Stimulated activated memory B cell treated with anti-CD40 and anti-IgM and Interleukin-4, amounts not matched to agents 10 μg/mL and 1 μg/mL and 100 μg/mL, for 72 hours (primary cell): ENCODE measurements around the gene GZMB.
"Not testable (repeated sequence)": the region's sequence is repeated elsewhere in the genome, so short reads cannot be mapped to it uniquely, and the experiment has no call there.

Experiments
- ATAC-seq: fragments of 150-1000 bp; cut with Tn5 transposase; 2 replicates; pipeline ENCODE4 v1.10.0; 2021
- H3K27ac Mint-ChIP-seq: one replicate; pipeline ENCODE4 v1.8.0; 2022; ENCODE audit warnings: mild to moderate bottlenecking, mixed read lengths
- H3K27me3 Mint-ChIP-seq: one replicate; pipeline ENCODE4 v1.8.0; 2022; ENCODE audit warnings: mixed read lengths
- H3K36me3 Mint-ChIP-seq: one replicate; pipeline ENCODE4 v1.8.0; 2022; ENCODE audit warnings: mixed read lengths
- H3K4me1 Mint-ChIP-seq: one replicate; pipeline ENCODE4 v1.8.0; 2022; ENCODE audit warnings: mixed read lengths
- H3K4me3 Mint-ChIP-seq: one replicate; pipeline ENCODE4 v1.8.0; 2022; ENCODE audit warnings: mild to moderate bottlenecking, moderate library complexity, mixed read lengths
- H3K9me3 Mint-ChIP-seq: one replicate; pipeline ENCODE4 v1.8.0; 2022; ENCODE audit warnings: mixed read lengths

The GZMB gene

DNA sequence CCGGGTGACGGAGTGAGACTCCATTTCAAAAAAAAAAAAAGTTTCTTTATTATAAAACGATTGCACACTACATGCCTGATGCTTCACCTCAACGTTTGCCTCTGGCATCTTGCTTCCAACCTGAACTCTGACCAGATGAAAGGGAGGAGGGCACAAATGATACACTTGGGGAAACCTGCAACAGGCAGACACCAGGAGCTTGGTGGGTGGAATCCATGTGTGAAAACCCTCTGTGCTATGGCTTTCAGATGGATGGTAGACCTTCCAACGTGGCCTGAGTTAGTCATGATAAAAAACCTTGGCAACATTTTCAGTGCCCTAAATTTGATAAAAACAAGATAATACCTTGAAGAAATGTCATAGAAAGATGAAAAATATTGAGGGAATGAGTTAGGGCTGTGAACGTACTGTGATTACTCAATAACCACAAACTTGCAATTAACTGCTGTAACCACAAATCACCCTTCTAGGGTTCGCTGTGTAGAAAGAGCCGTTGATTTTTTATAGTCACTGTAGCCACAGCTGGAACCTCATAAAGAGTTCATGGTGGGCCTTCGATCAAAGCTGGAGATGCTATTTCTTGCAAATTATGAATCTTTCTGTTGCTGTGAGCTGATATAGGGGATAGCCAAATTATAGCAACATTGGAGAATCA, 26.1 kb upstream of the GZMB start:
- Mint-ChIP-seq H3K9me3 (no peaks in the 10 kb centered on the region), H3K27me3 (no peaks in the 10 kb centered on the region), H3K4me1 (peaks cover 32% of the 10 kb centered on the region), H3K27ac (no peak overlapping the region), H3K36me3 (no peaks in the 10 kb centered on the region), H3K4me3 (no peak overlapping the region)
- no peak for ATAC-seq

DNA sequence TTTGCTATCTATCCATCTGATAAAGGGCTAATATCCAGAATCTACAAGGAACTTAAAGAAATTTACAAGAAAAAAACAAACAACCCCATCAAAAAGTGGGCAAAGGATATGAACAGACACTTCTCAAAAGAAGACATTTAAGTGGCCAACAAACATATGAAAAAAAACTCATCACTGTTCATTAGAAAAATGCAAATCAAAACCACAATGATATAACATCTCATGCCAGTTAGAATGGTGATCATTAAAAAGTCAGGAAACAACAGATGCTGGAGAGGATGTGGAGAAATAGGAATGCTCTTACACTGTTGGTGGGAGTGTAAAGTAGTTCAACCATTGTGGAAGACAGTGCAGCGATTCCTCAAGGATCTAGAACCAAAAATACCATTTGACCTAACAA, 14.4 kb upstream of the GZMB start:
- H3K4me3 Mint-ChIP-seq, H3K9me3 Mint-ChIP-seq, ATAC-seq, H3K27ac Mint-ChIP-seq, H3K27me3 Mint-ChIP-seq: not testable (repeated sequence)
- Mint-ChIP-seq H3K36me3 (peaks cover 13% of the 10 kb centered on the region), H3K4me1 (peaks cover 28% of the 10 kb centered on the region)

DNA sequence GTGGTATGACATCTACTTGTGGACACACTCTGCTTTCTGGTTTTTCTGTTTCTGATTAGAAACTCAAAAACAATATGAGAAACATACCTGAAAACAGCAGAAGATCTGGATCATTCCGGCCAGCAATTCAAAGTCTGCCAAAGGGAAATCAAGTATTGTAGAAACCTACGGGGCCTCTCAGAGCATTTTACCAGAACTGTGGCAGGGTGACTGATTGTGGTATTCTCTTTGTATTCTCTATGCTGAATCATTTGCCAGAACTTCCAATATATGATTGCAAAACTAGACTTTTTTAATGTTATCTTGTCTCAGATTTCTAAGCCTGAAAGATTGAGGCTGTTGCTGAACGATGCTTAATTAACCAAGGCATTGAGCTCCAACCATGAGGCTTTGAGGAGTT, 5.9 kb upstream of the GZMB start:
- Mint-ChIP-seq H3K4me3 (no peak overlapping the region), H3K27ac (no peak overlapping the region), H3K27me3 (peaks cover 6% of the 10 kb centered on the region), H3K9me3 (no peaks in the 10 kb centered on the region), H3K4me1 (peaks cover 7% of the 10 kb centered on the region), H3K36me3 (no peaks in the 10 kb centered on the region)
- no peak for ATAC-seq

DNA sequence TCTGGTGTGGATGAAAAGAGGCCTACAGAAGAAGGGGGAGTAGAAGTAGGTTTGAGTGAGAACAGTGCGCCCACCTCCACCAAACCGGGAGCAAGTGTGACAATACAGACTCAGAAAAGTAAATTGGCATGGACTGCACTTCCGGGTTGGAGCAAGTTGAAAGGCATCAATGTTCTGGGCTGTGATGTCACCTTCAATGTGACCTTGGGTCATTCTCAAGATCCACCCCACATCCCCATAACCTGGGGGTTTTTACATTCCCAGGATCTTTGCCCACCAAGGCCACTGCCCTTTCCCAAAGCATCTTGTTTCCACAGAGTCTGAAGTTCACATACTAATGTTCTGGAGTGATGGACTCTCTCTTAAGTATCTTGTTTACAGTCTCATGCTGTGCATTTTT, 5.3 kb upstream of the GZMB start:
- Mint-ChIP-seq H3K4me1 (peaks cover under 1% of the 10 kb centered on the region), H3K9me3 (no peaks in the 10 kb centered on the region), H3K36me3 (no peaks in the 10 kb centered on the region), H3K27me3 (peaks cover 6% of the 10 kb centered on the region), H3K4me3 (no peak overlapping the region), H3K27ac (no peak overlapping the region)
- ATAC-seq: no peak

DNA sequence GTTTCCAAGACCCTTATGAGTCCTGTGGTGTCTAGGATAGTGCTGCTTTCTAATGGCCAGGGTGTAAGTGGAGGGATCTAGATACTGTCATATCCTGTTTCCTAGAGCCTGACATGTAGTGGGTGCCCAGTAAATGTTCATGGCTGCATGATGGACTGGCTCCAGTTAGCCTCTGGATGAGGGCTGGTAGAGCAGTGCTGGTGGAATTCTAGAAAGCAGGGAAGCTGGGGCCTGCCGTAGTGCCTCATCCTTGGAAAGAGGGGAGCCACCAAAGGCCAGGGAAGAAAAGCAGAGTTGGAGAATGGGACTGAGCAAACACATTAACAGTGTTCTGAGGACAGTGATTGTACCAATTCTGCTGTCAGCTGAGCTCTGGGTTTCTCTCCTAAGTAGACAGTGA, 637 bp downstream of the GZMB start:
- no peaks in the 10 kb centered on the region for H3K9me3 Mint-ChIP-seq
- H3K4me1 Mint-ChIP-seq: no peaks in the 10 kb centered on the region
- H3K27ac Mint-ChIP-seq: no peak overlapping the region
- H3K4me3 Mint-ChIP-seq: no peak overlapping the region
- no peaks in the 10 kb centered on the region for H3K36me3 Mint-ChIP-seq
- no peaks in the 10 kb centered on the region for H3K27me3 Mint-ChIP-seq
- no peak for ATAC-seq

DNA sequence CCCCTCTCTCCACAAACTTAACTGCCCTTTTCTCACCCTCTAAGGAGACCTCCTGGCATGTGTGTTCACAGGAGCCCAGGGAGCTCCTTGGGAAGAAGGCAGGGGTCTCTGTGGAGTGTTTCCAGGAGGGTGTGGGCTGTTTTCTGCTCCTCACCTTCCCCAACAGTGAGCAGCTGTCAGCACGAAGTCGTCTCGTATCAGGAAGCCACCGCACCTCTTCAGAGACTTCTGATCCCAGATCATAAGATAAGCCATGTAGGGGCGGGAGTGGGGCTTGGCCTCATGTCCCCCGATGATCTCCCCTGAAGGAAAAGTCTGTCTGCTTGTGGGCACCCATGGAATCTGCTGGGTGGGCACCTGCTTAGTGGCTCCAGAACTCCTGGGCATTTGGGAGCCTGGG, 1.2 kb downstream of the GZMB start:
- Mint-ChIP-seq H3K4me1 (no peaks in the 10 kb centered on the region), H3K4me3 (no peak overlapping the region), H3K36me3 (no peaks in the 10 kb centered on the region), H3K27ac (no peak overlapping the region), H3K9me3 (no peaks in the 10 kb centered on the region), H3K27me3 (no peaks in the 10 kb centered on the region)
- no peak for ATAC-seq

DNA sequence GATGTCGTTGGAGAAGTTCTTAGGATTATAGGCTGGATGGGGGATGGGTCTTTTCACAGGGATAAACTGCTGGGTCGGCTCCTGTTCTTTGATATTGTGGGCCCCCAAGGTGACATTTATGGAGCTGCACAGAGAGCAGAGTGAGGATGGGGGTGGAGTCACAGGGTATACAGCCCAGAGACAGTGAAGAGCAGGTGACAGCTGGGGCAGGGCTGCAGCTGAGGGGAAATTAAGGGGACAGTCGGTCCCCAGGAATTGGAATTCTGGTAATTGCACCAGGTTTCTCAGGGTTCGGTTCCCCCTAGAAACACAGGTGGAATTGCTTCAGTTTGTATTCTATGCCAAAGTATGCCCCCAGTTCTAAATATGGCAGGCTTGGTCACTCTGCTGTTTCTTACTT, 1.7 kb downstream of the GZMB start:
- no peak for ATAC-seq
- no peak overlapping the region for H3K27ac Mint-ChIP-seq
- no peak overlapping the region for H3K4me3 Mint-ChIP-seq
- H3K27me3 Mint-ChIP-seq: no peaks in the 10 kb centered on the region
- no peaks in the 10 kb centered on the region for H3K9me3 Mint-ChIP-seq
- no peaks in the 10 kb centered on the region for H3K4me1 Mint-ChIP-seq
- H3K36me3 Mint-ChIP-seq: no peaks in the 10 kb centered on the region

DNA sequence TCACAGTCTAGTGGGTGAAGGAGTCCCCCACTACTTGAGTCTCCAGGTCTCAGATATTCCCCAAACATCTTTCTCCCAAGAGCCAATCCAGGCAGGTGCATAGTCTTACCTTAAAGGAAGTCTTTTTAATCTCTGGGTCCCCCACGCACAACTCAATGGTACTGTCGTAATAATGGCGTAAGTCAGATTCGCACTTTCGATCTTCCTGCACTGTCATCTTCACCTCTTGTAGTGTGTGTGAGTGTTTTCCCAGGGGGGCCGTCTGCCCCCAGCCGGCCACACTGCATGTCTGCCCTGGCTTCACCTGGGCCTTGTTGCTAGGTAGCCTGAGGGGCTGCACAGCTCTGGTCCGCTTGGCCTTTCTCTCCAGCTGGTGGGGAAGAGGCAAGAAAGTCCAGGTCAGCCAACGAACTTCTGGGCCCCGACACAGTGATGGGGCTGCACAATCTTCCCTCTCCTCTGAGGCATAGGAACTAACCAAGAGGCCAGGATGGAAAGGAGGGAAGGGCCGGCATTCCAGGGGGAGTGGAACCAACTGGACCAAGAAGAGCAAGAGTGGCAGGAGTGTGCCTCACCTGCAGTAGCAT, 2.1 kb downstream of the GZMB start:
- Mint-ChIP-seq H3K4me1 (no peaks in the 10 kb centered on the region), H3K27me3 (no peaks in the 10 kb centered on the region), H3K4me3 (no peak overlapping the region), H3K36me3 (no peaks in the 10 kb centered on the region), H3K27ac (no peak overlapping the region), H3K9me3 (no peaks in the 10 kb centered on the region)
- no peak for ATAC-seq

DNA sequence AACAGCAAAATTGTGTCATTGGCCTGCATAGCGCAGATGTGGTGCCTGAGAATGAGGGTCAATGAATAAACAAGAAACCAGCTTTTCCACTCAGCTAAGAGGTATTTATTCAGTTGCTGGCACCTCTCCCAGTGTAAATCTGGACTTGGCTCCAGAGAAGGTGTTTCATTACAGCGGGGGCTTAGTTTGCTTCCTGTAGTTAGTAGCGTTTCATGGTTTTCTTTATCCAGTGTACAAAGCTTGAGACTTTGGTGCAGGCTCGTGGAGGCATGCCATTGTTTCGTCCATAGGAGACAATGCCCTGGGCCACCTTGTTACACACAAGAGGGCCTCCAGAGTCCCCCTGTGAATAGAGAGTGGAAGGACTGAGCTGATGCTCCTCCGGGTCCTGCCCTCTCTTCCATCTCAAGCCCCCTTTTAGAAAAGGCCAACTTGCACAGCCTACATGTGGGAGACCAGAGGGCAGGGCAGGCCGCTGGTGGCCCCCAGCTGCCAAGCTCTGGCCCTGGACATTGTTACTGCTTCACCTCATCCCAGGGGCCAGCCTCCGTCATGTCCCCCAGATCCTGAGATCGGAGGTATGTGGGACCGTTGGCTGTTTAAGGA, 3.0 kb downstream of the GZMB start:
- no peaks in the 10 kb centered on the region for H3K4me1 Mint-ChIP-seq
- no peaks in the 10 kb centered on the region for H3K27me3 Mint-ChIP-seq
- no peak overlapping the region for H3K27ac Mint-ChIP-seq
- H3K4me3 Mint-ChIP-seq: no peak overlapping the region
- H3K36me3 Mint-ChIP-seq: no peaks in the 10 kb centered on the region
- ATAC-seq: no peak
- H3K9me3 Mint-ChIP-seq: no peaks in the 10 kb centered on the region

DNA sequence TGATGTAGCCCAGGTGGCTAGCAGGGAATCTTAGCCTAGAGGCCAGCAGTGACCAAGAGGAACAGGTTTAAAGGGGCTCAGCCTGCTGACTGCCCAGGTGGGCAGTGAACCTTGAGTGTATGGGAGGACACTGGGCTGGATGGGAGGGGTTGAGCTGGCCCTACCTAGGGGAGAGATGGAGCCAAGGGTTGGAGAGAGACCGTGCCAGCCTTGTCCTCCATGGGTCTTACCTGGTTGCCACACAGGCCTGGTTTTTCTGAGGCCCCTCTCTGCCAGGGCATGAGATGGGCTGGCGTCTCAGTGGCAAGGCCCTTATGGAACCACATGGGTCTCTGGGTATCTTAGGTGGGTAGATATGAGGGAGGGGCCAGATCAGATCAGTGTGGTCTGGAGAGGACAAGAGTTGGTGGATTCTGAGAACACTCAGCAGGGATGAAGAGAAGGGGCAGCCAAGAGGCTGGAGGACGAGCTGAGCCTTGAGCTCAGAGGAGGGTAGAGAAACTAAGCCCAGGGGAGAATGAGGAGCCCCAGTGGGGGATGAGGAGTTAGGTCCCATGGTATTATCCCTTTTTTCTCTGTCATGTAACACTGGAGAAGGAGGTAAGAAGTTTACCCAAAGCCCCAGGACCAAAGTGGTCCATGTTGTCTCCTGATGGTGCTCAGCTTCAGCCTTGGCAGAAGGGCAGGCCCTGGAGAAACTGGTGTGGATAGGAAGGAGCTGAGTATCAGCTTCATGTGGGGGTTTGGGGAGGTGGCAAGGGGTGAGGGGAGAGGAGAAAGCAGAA, 3.7 kb downstream of the GZMB start:
- no peak overlapping the region for H3K27ac Mint-ChIP-seq
- no peaks in the 10 kb centered on the region for H3K9me3 Mint-ChIP-seq
- no peaks in the 10 kb centered on the region for H3K4me1 Mint-ChIP-seq
- no peaks in the 10 kb centered on the region for H3K36me3 Mint-ChIP-seq
- no peak for ATAC-seq
- no peaks in the 10 kb centered on the region for H3K27me3 Mint-ChIP-seq
- H3K4me3 Mint-ChIP-seq: no peak overlapping the region

DNA sequence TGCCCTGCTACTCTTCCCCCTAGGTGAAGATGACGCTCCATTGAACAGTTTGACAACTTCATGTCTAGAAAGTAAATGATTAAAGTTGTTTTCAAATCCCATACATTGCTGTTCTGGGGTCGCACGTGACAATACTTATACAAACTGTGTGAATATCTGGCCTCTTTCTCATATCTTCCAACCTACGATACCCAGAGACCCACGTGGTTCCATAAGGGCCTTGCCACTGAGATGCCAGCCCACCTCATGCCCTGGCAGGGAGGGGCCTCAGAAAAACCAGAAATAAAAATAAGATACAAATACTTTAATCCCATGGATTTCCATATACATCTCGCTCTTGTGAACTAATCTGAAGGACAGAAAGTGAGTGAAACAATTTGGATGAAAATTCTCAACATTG, 4.5 kb downstream of the GZMB start:
- Mint-ChIP-seq H3K4me1 (no peaks in the 10 kb centered on the region), H3K27me3 (no peaks in the 10 kb centered on the region), H3K36me3 (no peaks in the 10 kb centered on the region), H3K4me3 (no peak overlapping the region), H3K27ac (no peak overlapping the region), H3K9me3 (no peaks in the 10 kb centered on the region)
- ATAC-seq: no peak

DNA sequence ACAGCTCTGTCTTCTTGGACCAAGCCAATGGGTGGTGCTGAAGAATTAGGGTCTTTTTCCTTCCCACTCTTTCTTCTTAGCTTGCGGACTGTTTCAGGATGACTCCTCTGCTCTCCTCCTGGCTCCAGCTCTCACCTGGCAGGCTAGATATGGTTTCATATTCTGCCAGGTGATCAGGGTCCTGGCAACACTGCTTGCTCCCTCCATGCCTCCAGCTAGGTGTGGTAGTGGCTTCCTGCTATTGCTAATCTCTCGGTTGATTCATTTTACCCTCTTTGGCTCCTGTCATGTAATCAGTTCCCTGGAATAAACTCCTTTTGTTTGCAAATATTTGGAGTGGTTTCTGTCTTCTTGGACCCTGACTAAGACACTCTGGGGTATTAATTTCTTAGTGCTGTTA, 20.2 kb downstream of the GZMB start:
- H3K9me3 Mint-ChIP-seq: peaks cover 2% of the 10 kb centered on the region
- H3K27ac Mint-ChIP-seq: no peak overlapping the region
- no peak for ATAC-seq
- no peaks in the 10 kb centered on the region for H3K27me3 Mint-ChIP-seq
- no peak overlapping the region for H3K4me3 Mint-ChIP-seq
- H3K36me3 Mint-ChIP-seq: no peaks in the 10 kb centered on the region
- H3K4me1 Mint-ChIP-seq: peaks cover 28% of the 10 kb centered on the region

DNA sequence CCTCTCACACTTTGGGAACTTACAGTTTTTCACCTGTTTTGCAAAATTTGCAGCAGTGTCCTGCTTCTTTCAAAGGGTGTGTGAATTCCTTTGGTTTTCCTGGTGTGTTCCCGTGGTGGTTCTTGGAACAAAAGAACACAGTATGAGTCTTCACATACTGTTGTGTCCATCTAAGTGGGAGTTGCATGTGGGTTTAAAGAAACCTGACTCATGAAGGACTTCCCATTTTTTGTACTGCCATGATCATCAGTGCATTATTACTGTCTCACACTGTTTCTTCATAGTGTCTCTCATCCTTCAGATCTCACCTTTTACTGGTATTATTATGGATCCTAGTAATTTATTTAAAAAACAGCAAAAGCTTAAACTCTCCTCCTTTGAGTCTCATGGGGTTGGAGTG, 20.7 kb downstream of the GZMB start:
- Mint-ChIP-seq H3K36me3 (no peaks in the 10 kb centered on the region), H3K4me3 (no peak overlapping the region)

DNA sequence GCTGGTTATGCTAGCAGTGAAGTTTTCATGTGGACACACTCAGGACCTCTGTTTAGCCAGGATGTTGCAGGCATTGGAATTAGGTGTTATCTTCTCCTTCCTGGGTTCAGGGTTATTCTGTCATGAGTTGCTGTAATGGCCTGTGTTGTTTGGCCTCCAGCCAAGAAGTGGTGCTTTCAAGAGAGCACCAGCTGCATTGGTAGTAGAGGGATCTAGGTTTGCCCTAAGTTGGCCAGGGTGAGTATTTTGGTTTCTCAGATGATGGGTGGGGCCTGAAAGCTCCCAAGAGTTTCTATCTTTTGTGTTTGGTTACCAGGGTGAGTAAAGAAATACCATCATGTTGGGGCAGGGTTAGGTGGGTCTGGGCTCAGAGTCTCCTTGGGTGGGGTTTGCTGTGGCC, 21.8 kb downstream of the GZMB start:
- H3K27ac Mint-ChIP-seq: no peak overlapping the region

More for the DNA sequence above, 20.7 kb downstream of the GZMB start:
- peaks cover 33% of the 10 kb centered on the region for H3K4me1 Mint-ChIP-seq
- peak; percentile 22 for ATAC-seq
- no peaks in the 10 kb centered on the region for H3K27me3 Mint-ChIP-seq
- H3K27ac Mint-ChIP-seq: no peak overlapping the region
- no peaks in the 10 kb centered on the region for H3K9me3 Mint-ChIP-seq

DNA sequence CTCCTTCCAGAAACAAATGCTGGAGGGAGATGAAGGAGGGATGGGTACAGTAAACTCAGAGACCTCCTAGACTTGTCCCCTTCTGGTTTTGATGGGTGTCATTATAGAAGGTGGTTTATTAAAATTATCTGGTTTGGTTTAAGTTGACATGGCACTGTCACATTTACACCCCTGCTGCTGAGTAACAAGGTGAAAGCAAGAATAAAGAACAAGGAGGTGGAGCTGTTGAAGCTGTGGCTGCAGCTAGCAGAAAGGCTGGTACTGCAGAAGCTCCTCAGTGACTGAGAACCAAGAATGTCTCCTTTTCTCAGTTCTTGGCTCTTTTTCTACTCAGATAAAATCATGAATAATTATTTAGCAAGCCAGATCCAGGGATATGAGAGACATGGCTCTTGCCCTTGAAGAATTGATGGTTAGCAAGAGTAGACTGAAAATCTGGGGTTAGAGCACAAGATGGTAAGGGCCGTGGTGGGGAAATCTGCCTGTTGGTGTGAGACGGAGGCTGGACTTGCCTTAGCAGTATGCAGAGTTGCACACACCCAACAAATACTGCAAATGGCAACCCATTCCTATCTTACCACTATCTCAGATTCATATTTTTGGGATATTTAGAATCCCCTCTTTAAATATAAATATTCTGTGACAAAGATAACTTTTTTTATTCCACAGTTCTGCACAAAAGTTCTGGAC, 24.2 kb downstream of the GZMB start, which contains the start of gene GZMH:
Gene GZMH, minus strand, starts transcription at position 31 of the 690 bp plus-strand sequence. CDS start 72 bp downstream, outside the sequence.
- Mint-ChIP-seq H3K4me3 (no peak within 1 kb of the TSS), H3K27ac (peak within 1 kb of the TSS; percentile 15), H3K9me3 (no peaks in the 10 kb centered on the region), H3K4me1 (peaks cover 63% of the 10 kb centered on the region), H3K36me3 (no peaks in the 10 kb centered on the region), H3K27me3 (no peaks in the 10 kb centered on the region)
- peak; percentile 42 for ATAC-seq

More for the DNA sequence above, 21.8 kb downstream of the GZMB start:
- Mint-ChIP-seq H3K9me3 (no peaks in the 10 kb centered on the region), H3K4me1 (peaks cover 43% of the 10 kb centered on the region), H3K4me3 (no peak overlapping the region), H3K27me3 (no peaks in the 10 kb centered on the region), H3K36me3 (no peaks in the 10 kb centered on the region)
- ATAC-seq: no peak
